Activated T-cell treated with anti-CD3 and anti-CD28 coated beads, Interleukin-2, amount 50 U/mL, for 4 hours (primary cell): ENCODE results near the gene ARID2. TPM values are rescaled to one million over a fixed set of nuclear protein-coding genes. Genes with fewer than 3 reads are reported as not detected.

Experiments used
- ATAC-seq, 2 donors: fragments of 200-7000 bp; cut with Tn5 transposase; one replicate each; pipeline ENCODE4 v1.10.0; 2021
- DNase-seq: peaks from one replicate; pipeline ENCODE4 v3.0.0-alpha.2; 2020
- H3K27me3 Mint-ChIP-seq: one replicate; pipeline ENCODE4 v1.8.0; 2021; ENCODE audit warnings: low read depth, mixed read lengths
- H3K36me3 Mint-ChIP-seq: one replicate; pipeline ENCODE4 v1.8.0; 2022; ENCODE audit warnings: mixed read lengths; ENCODE audit not compliant: insufficient read depth
- H3K4me1 Mint-ChIP-seq: one replicate; pipeline ENCODE4 v1.8.0; 2021; ENCODE audit warnings: low read depth, mixed read lengths
- H3K4me3 Mint-ChIP-seq: one replicate; pipeline ENCODE4 v1.8.0; 2021; ENCODE audit warnings: mild to moderate bottlenecking, moderate library complexity, mixed read lengths
- H3K9me3 Mint-ChIP-seq: one replicate; pipeline ENCODE4 v1.8.0; 2021; ENCODE audit warnings: mixed read lengths
- total RNA-seq, 3 donors: library from RNA; stranded (reverse); gene quantifications; one replicate each; pipeline ENCODE4 v1.2.1, GENCODE V29; 2021

The ARID2 gene
- total RNA-seq, 3 donors from 2014 or later = 19.6 to 21.2 (median 20.0) TPM

GRCh38 chr12:45728630-45729232 is 775 bp upstream of the ARID2 start:
- peak overlapping the region; percentile 92 for H3K4me3 Mint-ChIP-seq
- no peaks in the 10 kb centered on the region for H3K27me3 Mint-ChIP-seq
- no peaks in the 10 kb centered on the region for H3K9me3 Mint-ChIP-seq

GRCh38 chr12:45730084-45730347 is 510 bp downstream of the ARID2 start:
- no peak for ATAC-seq
- Mint-ChIP-seq H3K4me3 (peak overlapping the region; percentile 92), H3K4me1 (peaks cover 36% of the 10 kb centered on the region), H3K36me3 (peaks cover 4% of the 10 kb centered on the region), H3K27me3 (no peaks in the 10 kb centered on the region), H3K9me3 (no peaks in the 10 kb centered on the region)
- DNase-seq = peak; percentile 21

More at GRCh38 chr12:45728630-45729232, 775 bp upstream of the ARID2 start:
- peak; percentile 68 to 76 for ATAC-seq
- H3K4me1 Mint-ChIP-seq = peaks cover 27% of the 10 kb centered on the region
- peaks cover 4% of the 10 kb centered on the region for H3K36me3 Mint-ChIP-seq
- peak; percentile 95 for DNase-seq

GRCh38 chr12:45730348-45731189 is 1.1 kb downstream of the ARID2 start:
- Mint-ChIP-seq H3K4me3 (peak overlapping the region; percentile 92), H3K27me3 (no peaks in the 10 kb centered on the region), H3K36me3 (peaks cover 7% of the 10 kb centered on the region), H3K4me1 (peaks cover 35% of the 10 kb centered on the region), H3K9me3 (no peaks in the 10 kb centered on the region)
- DNase-seq (peak; percentile 52), ATAC-seq (peak; percentile 3 to 4)

GRCh38 chr12:45731190-45731775 is 1.8 kb downstream of the ARID2 start:
- Mint-ChIP-seq H3K36me3 (peaks cover 7% of the 10 kb centered on the region), H3K9me3 (no peaks in the 10 kb centered on the region), H3K27me3 (no peaks in the 10 kb centered on the region), H3K4me3 (peak overlapping the region; percentile 89), H3K4me1 (peaks cover 36% of the 10 kb centered on the region)
- no peak for ATAC-seq
- DNase-seq = no peak

GRCh38 chr12:45732250-45732649 is 2.7 kb downstream of the ARID2 start:
- no peak for ATAC-seq
- no peaks in the 10 kb centered on the region for H3K9me3 Mint-ChIP-seq
- no peaks in the 10 kb centered on the region for H3K27me3 Mint-ChIP-seq
- DNase-seq = no peak
- H3K4me3 Mint-ChIP-seq = peak overlapping the region; percentile 78
- H3K36me3 Mint-ChIP-seq = peaks cover 13% of the 10 kb centered on the region
- H3K4me1 Mint-ChIP-seq = peaks cover 45% of the 10 kb centered on the region

- Mint-ChIP-seq H3K36me3 (peaks cover 14% of the 10 kb centered on the region), H3K9me3 (no peaks in the 10 kb centered on the region), H3K4me3 (peak overlapping the region; percentile 58), H3K4me1 (peaks cover 48% of the 10 kb centered on the region), H3K27me3 (no peaks in the 10 kb centered on the region)
- ATAC-seq (no peak), DNase-seq (no peak)
Observed at GRCh38 chr12:45732936-45733335, 3.4 kb downstream of the ARID2 start.

GRCh38 chr12:45737638-45738037 is 8.1 kb downstream of the ARID2 start:
- no peak for ATAC-seq
- H3K4me1 Mint-ChIP-seq = peaks cover 62% of the 10 kb centered on the region
- H3K9me3 Mint-ChIP-seq = no peaks in the 10 kb centered on the region
- H3K4me3 Mint-ChIP-seq = no peak overlapping the region
- H3K36me3 Mint-ChIP-seq = peaks cover 14% of the 10 kb centered on the region
- DNase-seq = no peak
- H3K27me3 Mint-ChIP-seq = no peaks in the 10 kb centered on the region

- ATAC-seq = no peak
- no peaks in the 10 kb centered on the region for H3K27me3 Mint-ChIP-seq
- no peaks in the 10 kb centered on the region for H3K9me3 Mint-ChIP-seq
- peaks cover 5% of the 10 kb centered on the region for H3K36me3 Mint-ChIP-seq
- no peak for DNase-seq
- no peak overlapping the region for H3K4me3 Mint-ChIP-seq
- H3K4me1 Mint-ChIP-seq = peaks cover 38% of the 10 kb centered on the region
Observed at GRCh38 chr12:45742590-45742989, 13.1 kb downstream of the ARID2 start.

- H3K36me3 Mint-ChIP-seq = peaks cover 5% of the 10 kb centered on the region
- peaks cover 39% of the 10 kb centered on the region for H3K4me1 Mint-ChIP-seq
- no peaks in the 10 kb centered on the region for H3K9me3 Mint-ChIP-seq
- no peak overlapping the region for H3K4me3 Mint-ChIP-seq
- no peaks in the 10 kb centered on the region for H3K27me3 Mint-ChIP-seq
- DNase-seq = no peak
- peak in 1 of 2 donors; percentile 52 for ATAC-seq
Observed at GRCh38 chr12:45743247-45743646, 13.7 kb downstream of the ARID2 start.

- H3K4me3 Mint-ChIP-seq = no peak overlapping the region
Observed at GRCh38 chr12:45745861-45746277, 16.4 kb downstream of the ARID2 start.

GRCh38 chr12:45756666-45757065 is 27.2 kb downstream of the ARID2 start:
- Mint-ChIP-seq H3K9me3 (no peaks in the 10 kb centered on the region), H3K27me3 (no peaks in the 10 kb centered on the region), H3K4me3 (no peak overlapping the region), H3K36me3 (peaks cover 20% of the 10 kb centered on the region), H3K4me1 (peaks cover 58% of the 10 kb centered on the region)
- ATAC-seq (no peak), DNase-seq (no peak)

More at GRCh38 chr12:45745861-45746277, 16.4 kb downstream of the ARID2 start:
- Mint-ChIP-seq H3K4me1 (peaks cover 46% of the 10 kb centered on the region), H3K36me3 (peaks cover 15% of the 10 kb centered on the region), H3K9me3 (no peaks in the 10 kb centered on the region), H3K27me3 (no peaks in the 10 kb centered on the region)
- ATAC-seq = no peak
- no peak for DNase-seq

GRCh38 chr12:45757172-45757571 is 27.7 kb downstream of the ARID2 start:
- Mint-ChIP-seq H3K4me3 (no peak overlapping the region), H3K27me3 (no peaks in the 10 kb centered on the region), H3K4me1 (peaks cover 62% of the 10 kb centered on the region), H3K9me3 (no peaks in the 10 kb centered on the region), H3K36me3 (peaks cover 19% of the 10 kb centered on the region)
- DNase-seq (no peak), ATAC-seq (no peak)

GRCh38 chr12:45760333-45760732 is 30.8 kb downstream of the ARID2 start:
- DNase-seq (no peak), ATAC-seq (no peak)
- H3K9me3 Mint-ChIP-seq = no peaks in the 10 kb centered on the region
- peaks cover 7% of the 10 kb centered on the region for H3K36me3 Mint-ChIP-seq
- H3K4me3 Mint-ChIP-seq = no peak overlapping the region
- no peaks in the 10 kb centered on the region for H3K27me3 Mint-ChIP-seq
- H3K4me1 Mint-ChIP-seq = peaks cover 53% of the 10 kb centered on the region

GRCh38 chr12:45762185-45763110 is 32.9 kb downstream of the ARID2 start:
- DNase-seq (no peak), ATAC-seq (no peak)
- no peak overlapping the region for H3K4me3 Mint-ChIP-seq
- H3K27me3 Mint-ChIP-seq = no peaks in the 10 kb centered on the region
- H3K36me3 Mint-ChIP-seq = peaks cover 11% of the 10 kb centered on the region
- H3K9me3 Mint-ChIP-seq = no peaks in the 10 kb centered on the region
- peaks cover 50% of the 10 kb centered on the region for H3K4me1 Mint-ChIP-seq
